Endothelial cell of umbilical vein (primary cell): ENCODE data around the gene C1QL2. TPM values are rescaled to one million over a fixed set of nuclear protein-coding genes. Genes with fewer than 3 reads are reported as not detected.

Source experiments
- BruUV-seq: library from RNA; stranded (reverse); fragments of 400-500 nt; replicated peaks from 2 replicates; lab custom pipeline; 2021; lab: Mats Ljungman, UMichigan
- CTCF ChIA-PET: fragments of 300-600, 350-600 bp; sonication (Branson Sonifier 250); formaldehyde crosslinking; loops from one replicate; lab custom pipeline; 2021; ENCODE audit warnings: antibody characterized with exemption, inconsistent platforms; lab: Charles Lee
- POLR2A ChIA-PET: fragments of 300-600, 350-600 bp; sonication (Branson Sonifier 250); formaldehyde crosslinking; loops from one replicate; lab custom pipeline; 2021; ENCODE audit warnings: antibody characterized with exemption, inconsistent platforms; lab: Charles Lee
- DNase-seq: peaks from one replicate; pipeline ENCODE4 v3.0.0-alpha.2; 2011; ENCODE audit warnings: low read depth, low spot score
- FAIRE-seq: peaks from 2 replicates; lab custom pipeline; 2011; peaks lifted over from hg19 to GRCh38; lab: Jason Lieb, UNC
- H2AFZ ChIP-seq: 2 replicates; pipeline ENCODE4 v1.6.0; 2012; ENCODE audit warnings: low read depth, low read length, control low read depth, inconsistent platforms
- H3K27ac ChIP-seq: 2 replicates; pipeline ENCODE4 v1.5.1; 2011; ENCODE audit warnings: low read depth, mild to moderate bottlenecking, control low read depth, low read length, moderate library complexity; ENCODE audit not compliant: insufficient read depth
- H3K27me3 ChIP-seq, 2 experiments: 2 replicates each; pipeline versions ENCODE4 v1.6.0 to v1.6.1; 2011; ENCODE audit warnings: low read length in 2 of 2, mixed read lengths in 1 of 2; ENCODE audit not compliant: control insufficient read depth in 2 of 2, insufficient read depth in 2 of 2
- H3K36me3 ChIP-seq, 2 experiments: 2 replicates in 1 of 2; 3 replicates in 1 of 2; pipeline ENCODE4 v1.5.1; 2011; ENCODE audit warnings: low read length in 2 of 2, mild to moderate bottlenecking in 1 of 2, moderate library complexity in 1 of 2; ENCODE audit not compliant: control insufficient read depth in 2 of 2, insufficient read depth in 2 of 2; ENCODE audit errors: extremely low read depth in 1 of 2
- H3K4me1 ChIP-seq: 3 replicates; pipeline ENCODE4 v1.5.1; 2011; ENCODE audit warnings: mild to moderate bottlenecking, low read length; ENCODE audit not compliant: control insufficient read depth, insufficient read depth; ENCODE audit errors: extremely low read depth
- H3K4me2 ChIP-seq: 2 replicates; pipeline ENCODE4 v1.6.1; 2011; ENCODE audit warnings: low read length, control low read depth, mixed read lengths; ENCODE audit not compliant: insufficient read depth
- H3K4me3 ChIP-seq, 3 experiments: fragments of 200-600 bp in 1 of 3; sonication (generic), shearing (Covaris generic) in 1 of 3; replicated peaks in 1 of 3; 2 replicates each; pipeline ENCODE4 v1.5.1; 2011 to 2016; ENCODE audit warnings: control low read depth in 3 of 3, low read length in 3 of 3, mild to moderate bottlenecking in 2 of 3, inconsistent platforms in 1 of 3, low read depth in 1 of 3, moderate library complexity in 1 of 3; ENCODE audit not compliant: insufficient read depth in 1 of 3
- H3K79me2 ChIP-seq: 2 replicates; pipeline ENCODE4 v1.6.0; 2012; ENCODE audit warnings: low read length, inconsistent platforms; ENCODE audit not compliant: control insufficient read depth, insufficient read depth
- H3K9ac ChIP-seq: replicated peaks from 2 replicates; pipeline ENCODE3; 2011; ENCODE audit warnings: low read length, control low read depth; ENCODE audit not compliant: insufficient read depth; ENCODE audit errors: extremely low read depth
- H3K9me1 ChIP-seq: replicated peaks from 3 replicates; pipeline ENCODE4 v1.6.0; 2011; ENCODE audit warnings: mild to moderate bottlenecking, low read length; ENCODE audit not compliant: control insufficient read depth, insufficient read depth; ENCODE audit errors: extremely low read depth
- H3K9me3 ChIP-seq: replicated peaks from 2 replicates; pipeline ENCODE4 v1.5.1; 2012; ENCODE audit warnings: low read length, inconsistent platforms; ENCODE audit not compliant: control insufficient read depth, insufficient read depth
- H4K20me1 ChIP-seq: replicated peaks from 2 replicates; pipeline ENCODE3; 2011; ENCODE audit warnings: mild to moderate bottlenecking, low read length; ENCODE audit not compliant: control insufficient read depth, insufficient read depth; ENCODE audit errors: extremely low read depth
- EZH2 ChIP-seq: IDR thresholded peaks from 2 replicates; pipeline ENCODE4 v1.6.1; 2012; ENCODE audit warnings: borderline replicate concordance, low read depth, mild to moderate bottlenecking, moderate library complexity, low read length, inconsistent platforms; ENCODE audit not compliant: severe bottlenecking
- FOS ChIP-seq: IDR thresholded peaks from 2 replicates; pipeline ENCODE4 v1.6.1; 2011; ENCODE audit warnings: mild to moderate bottlenecking, low read length, moderate library complexity, borderline replicate concordance; ENCODE audit not compliant: insufficient read depth
- GATA2 ChIP-seq: IDR thresholded peaks from 2 replicates; pipeline ENCODE4 v1.7.0; 2011; ENCODE audit warnings: low read depth, mild to moderate bottlenecking, moderate library complexity, mixed read lengths, low read length; ENCODE audit not compliant: insufficient read length, insufficient read depth
- JUN ChIP-seq: IDR thresholded peaks from 2 replicates; pipeline ENCODE4 v1.6.1; 2011; ENCODE audit warnings: borderline replicate concordance, low read depth; ENCODE audit not compliant: insufficient read length, insufficient read depth
- MAX ChIP-seq: IDR thresholded peaks from 2 replicates; pipeline ENCODE4 v1.6.1; 2011; ENCODE audit not compliant: insufficient read depth, insufficient read length
- MYC ChIP-seq: IDR thresholded peaks from one replicate; pipeline ENCODE4 v1.6.1; 2011; ENCODE audit warnings: mild to moderate bottlenecking, low read depth, low read length
- POLR2A ChIP-seq: IDR thresholded peaks from 2 replicates; pipeline ENCODE4 v1.6.1; 2012; ENCODE audit warnings: low read depth, mild to moderate bottlenecking, control low read depth, low read length
- POLR2AphosphoS5 ChIP-seq: IDR thresholded peaks from 2 replicates; pipeline ENCODE4 v1.6.1; 2012; ENCODE audit warnings: low read depth, mild to moderate bottlenecking, control low read depth, low read length, moderate library complexity; ENCODE audit not compliant: insufficient read depth
- dilution Hi-C: fragments of 300-500 bp; cut with MboI; formaldehyde crosslinking; loops from one replicate; pipeline ENCODE4 v1.15.0; 2019; ENCODE audit warnings: low sequenced_read_pairs; ENCODE audit not compliant: extremely low pct_ligation_motif_present
- intact Hi-C: fragments of 100-400 bp; cut with micrococcal nuclease; formaldehyde crosslinking; loops from one replicate; pipeline ENCODE4 v1.10.0; 2022
- polyA plus RNA-seq, 4 experiments: library from polyadenylated mRNA; depleted of rRNA in 3 of 4; stranded (reverse) in 3 of 4; unstranded in 1 of 4; fragments of >200 nt; gene quantifications; 2 replicates each; pipeline versions ENCODE4 v1.2.1 to v1.2.3, GENCODE V29; 2011 to 2012; ENCODE audit warnings: missing spikeins in 1 of 4
- total RNA-seq: library from RNA; stranded (reverse); gene quantifications from 2 replicates; pipeline ENCODE4 v1.2.3, GENCODE V29; 2021
- TF ChIP-seq, protein P1 (sequence below), 2 donors: IDR thresholded peaks; 1 replicate in 1 of 2; 2 replicates in 1 of 2; pipeline ENCODE4 v1.5.1; 2011; ENCODE audit warnings: low read length in 2 of 2, mild to moderate bottlenecking in 2 of 2, moderate library complexity in 2 of 2, control low read depth in 1 of 2, inconsistent platforms in 1 of 2, low read depth in 1 of 2; ENCODE audit not compliant: insufficient read depth in 1 of 2; ENCODE audit errors: extremely low read depth in 1 of 2

Gene C1QL2
- total and polyA plus RNA-seq, 2 donors (not counting 3 experiments of a cell fraction or from before 2014, with no cell fraction given), result not detected

GRCh38 chr2:119117891-119118882, 40.4 kb downstream of the C1QL2 start:
- H3K27me3 ChIP-seq, result no peaks in the 10 kb centered on the region
- no TSS peak for BruUV-seq
- H3K9me3 ChIP-seq, result no peaks in the 10 kb centered on the region
- TF ChIP-seq POLR2AphosphoS5, result no peak
- no peak for TF ChIP-seq JUN
- no peak for TF ChIP-seq GATA2
- no peak for TF ChIP-seq MYC
- TF ChIP-seq FOS, result no peak
- no peak for TF ChIP-seq MAX
- no peak for TF ChIP-seq POLR2A
- no peak for TF ChIP-seq EZH2
- TF ChIP-seq, protein P1, sequence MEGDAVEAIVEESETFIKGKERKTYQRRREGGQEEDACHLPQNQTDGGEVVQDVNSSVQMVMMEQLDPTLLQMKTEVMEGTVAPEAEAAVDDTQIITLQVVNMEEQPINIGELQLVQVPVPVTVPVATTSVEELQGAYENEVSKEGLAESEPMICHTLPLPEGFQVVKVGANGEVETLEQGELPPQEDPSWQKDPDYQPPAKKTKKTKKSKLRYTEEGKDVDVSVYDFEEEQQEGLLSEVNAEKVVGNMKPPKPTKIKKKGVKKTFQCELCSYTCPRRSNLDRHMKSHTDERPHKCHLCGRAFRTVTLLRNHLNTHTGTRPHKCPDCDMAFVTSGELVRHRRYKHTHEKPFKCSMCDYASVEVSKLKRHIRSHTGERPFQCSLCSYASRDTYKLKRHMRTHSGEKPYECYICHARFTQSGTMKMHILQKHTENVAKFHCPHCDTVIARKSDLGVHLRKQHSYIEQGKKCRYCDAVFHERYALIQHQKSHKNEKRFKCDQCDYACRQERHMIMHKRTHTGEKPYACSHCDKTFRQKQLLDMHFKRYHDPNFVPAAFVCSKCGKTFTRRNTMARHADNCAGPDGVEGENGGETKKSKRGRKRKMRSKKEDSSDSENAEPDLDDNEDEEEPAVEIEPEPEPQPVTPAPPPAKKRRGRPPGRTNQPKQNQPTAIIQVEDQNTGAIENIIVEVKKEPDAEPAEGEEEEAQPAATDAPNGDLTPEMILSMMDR (IDR thresholded peaks at IDR 0.05; ENCODE audit: extremely low read depth in 1 of 2, insufficient read depth in 1 of 2, low read depth in 1 of 2, low read length in 2 of 2), result no peak
- ChIA-PET POLR2A (interaction anchor here (0.6 kb wide), 1 partner anchor 62 kb away, joined by 6 read pairs; no protein-coding TSS in a partner anchor), CTCF (no interaction called here)
- H3K27ac ChIP-seq, result no peak overlapping the region
- H3K9ac ChIP-seq, result no peak overlapping the region
- no peaks in the 10 kb centered on the region for H3K36me3 ChIP-seq
- H3K4me2 ChIP-seq, result no peak overlapping the region
- H3K4me3 ChIP-seq, result no peak overlapping the region
- H2AFZ ChIP-seq, result no peak overlapping the region
- intact Hi-C loops, result no loop called here
- dilution Hi-C loops, result no loop called here
- H3K4me1 ChIP-seq, result no peaks in the 10 kb centered on the region
- H3K79me2 ChIP-seq, result no peaks in the 10 kb centered on the region
- FAIRE-seq (no peak), DNase-seq (no peak)
- no peaks in the 10 kb centered on the region for H4K20me1 ChIP-seq
- no peaks in the 10 kb centered on the region for H3K9me1 ChIP-seq
